Endothelial cell of umbilical vein (primary cell): ENCODE measurements around the gene RAB11B.

Experiments used
- CTCF ChIP-seq, 2 donors: IDR thresholded peaks; 1 replicate in 1 of 2; 2 replicates in 1 of 2; pipeline ENCODE4 v1.5.1; 2011; ENCODE audit warnings: low read length in 2 of 2, mild to moderate bottlenecking in 2 of 2, moderate library complexity in 2 of 2, control low read depth in 1 of 2, inconsistent platforms in 1 of 2, low read depth in 1 of 2; ENCODE audit not compliant: insufficient read depth in 1 of 2; ENCODE audit errors: extremely low read depth in 1 of 2
- EZH2 ChIP-seq: IDR thresholded peaks from 2 replicates; pipeline ENCODE4 v1.6.1; 2012; ENCODE audit warnings: borderline replicate concordance, low read depth, mild to moderate bottlenecking, moderate library complexity, low read length, inconsistent platforms; ENCODE audit not compliant: severe bottlenecking
- JUN ChIP-seq: IDR thresholded peaks from 2 replicates; pipeline ENCODE4 v1.6.1; 2011; ENCODE audit warnings: borderline replicate concordance, low read depth; ENCODE audit not compliant: insufficient read length, insufficient read depth
- MAX ChIP-seq: IDR thresholded peaks from 2 replicates; pipeline ENCODE4 v1.6.1; 2011; ENCODE audit not compliant: insufficient read depth, insufficient read length
- POLR2A ChIP-seq: IDR thresholded peaks from 2 replicates; pipeline ENCODE4 v1.6.1; 2012; ENCODE audit warnings: low read depth, mild to moderate bottlenecking, control low read depth, low read length
- POLR2AphosphoS5 ChIP-seq: IDR thresholded peaks from 2 replicates; pipeline ENCODE4 v1.6.1; 2012; ENCODE audit warnings: low read depth, mild to moderate bottlenecking, control low read depth, low read length, moderate library complexity; ENCODE audit not compliant: insufficient read depth

GRCh38 chr19:8386990-8387389 is 3.2 kb upstream of the RAB11B start:
- TF ChIP-seq POLR2A (no peak), CTCF (IDR thresholded peaks at IDR 0.05; ENCODE audit: extremely low read depth in 1 of 2, insufficient read depth in 1 of 2, low read depth in 1 of 2, low read length in 2 of 2) (no peak), POLR2AphosphoS5 (no peak), MAX (no peak), EZH2 (no peak), JUN (no peak)
